HEK293 (cell line): ENCODE results near the gene ITGB2.

Experiments
- CTCF ChIA-PET: fragments of 350-600 bp; formaldehyde crosslinking; extraction: SDS; loops from one replicate; lab custom pipeline; 2021; ENCODE audit warnings: antibody characterized with exemption; lab: Yijun Ruan, JAX
- POLR2A ChIA-PET: fragments of 300-600 bp; formaldehyde crosslinking; extraction: SDS; loops from one replicate; lab custom pipeline; 2020; ENCODE audit warnings: antibody characterized with exemption, inconsistent platforms; lab: Yijun Ruan, JAX
- H3K27ac ChIP-seq: fragments of 200-500 bp; sonication (Bioruptor generic); 2 replicates; pipeline ENCODE4 v1.5.1; 2014; ENCODE audit warnings: low read depth, low read length, control low read depth, inconsistent platforms; ENCODE audit errors: extremely low read depth
- H3K36me3 ChIP-seq, 2 experiments: fragments of 200-500 bp in 1 of 2; sonication (Bioruptor generic) in 1 of 2; 1 replicate in 1 of 2; 2 replicates in 1 of 2; pipeline ENCODE4 v1.5.1; 2014 to 2017; ENCODE audit warnings: inconsistent platforms in 2 of 2, low read length in 2 of 2; ENCODE audit not compliant: control insufficient read depth in 2 of 2, insufficient read depth in 1 of 2
- H3K4me1 ChIP-seq: fragments of 200-500 bp; sonication (Bioruptor generic); 2 replicates; pipeline ENCODE4 v1.5.1; 2014; ENCODE audit warnings: mild to moderate bottlenecking, low read length, inconsistent platforms; ENCODE audit not compliant: control insufficient read depth, insufficient read depth
- H3K4me3 ChIP-seq: 2 replicates; pipeline ENCODE4 v1.5.1; 2011; ENCODE audit warnings: low read depth, mild to moderate bottlenecking, control low read depth, low read length, moderate library complexity
- H3K9me3 ChIP-seq: fragments of 200-500 bp; sonication (Bioruptor generic); 2 replicates; pipeline ENCODE4 v1.5.1; 2014; ENCODE audit warnings: low read depth, low read length, inconsistent platforms; ENCODE audit not compliant: control insufficient read depth, insufficient read depth
- KLF1 ChIP-seq: fragments of 450-650 bp; formaldehyde crosslinking; IDR thresholded peaks from 2 replicates; pipeline ENCODE4 v1.5.1; 2016; ENCODE audit warnings: missing biosample characterization, missing genetic modification characterization
- KLF10 ChIP-seq: fragments of 450-650 bp; IDR thresholded peaks from 2 replicates; pipeline ENCODE4 v1.5.1; 2018; ENCODE audit warnings: missing biosample characterization, mild to moderate bottlenecking, missing genetic modification characterization
- KLF8 ChIP-seq: fragments of 450-650 bp; formaldehyde crosslinking; IDR thresholded peaks from 2 replicates; pipeline ENCODE4 v1.5.1; 2016; ENCODE audit warnings: missing biosample characterization, missing genetic modification characterization
- KLF9 ChIP-seq: fragments of 450-650 bp; formaldehyde crosslinking; IDR thresholded peaks from 2 replicates; pipeline ENCODE4 v1.5.1; 2016; ENCODE audit warnings: missing biosample characterization, missing genetic modification characterization, low read depth
- ZBTB1 ChIP-seq: fragments of 450-650 bp; formaldehyde crosslinking; IDR thresholded peaks from 2 replicates; pipeline ENCODE4 v1.5.1; 2016; ENCODE audit warnings: missing biosample characterization, missing genetic modification characterization
- ZFHX2 ChIP-seq: fragments of 450-650 bp; formaldehyde crosslinking; conservative IDR thresholded peaks from 2 replicates; pipeline ENCODE4 v1.5.1; 2016; ENCODE audit warnings: missing biosample characterization, missing genetic modification characterization
- ZIC2 ChIP-seq: fragments of 450-650 bp; formaldehyde crosslinking; IDR thresholded peaks from 2 replicates; pipeline ENCODE4 v1.5.1; 2016; ENCODE audit warnings: missing biosample characterization, missing genetic modification characterization
- ZNF114 ChIP-seq: fragments of 450-650 bp; formaldehyde crosslinking; IDR thresholded peaks from 2 replicates; pipeline ENCODE4 v1.5.0; 2017; ENCODE audit warnings: missing biosample characterization, missing genetic modification characterization
- ZNF157 ChIP-seq: fragments of 450-650 bp; formaldehyde crosslinking; IDR thresholded peaks from 2 replicates; pipeline ENCODE4 v1.5.1; 2016; ENCODE audit warnings: missing biosample characterization, missing genetic modification characterization
- ZNF175 ChIP-seq: fragments of 450-650 bp; formaldehyde crosslinking; IDR thresholded peaks from 2 replicates; pipeline ENCODE4 v1.5.1; 2016; ENCODE audit warnings: missing biosample characterization, missing genetic modification characterization
- ZNF585B ChIP-seq: fragments of 450-650 bp; formaldehyde crosslinking; IDR thresholded peaks from 2 replicates; pipeline ENCODE4 v1.5.1; 2016; ENCODE audit warnings: missing biosample characterization, missing genetic modification characterization
- ZNF596 ChIP-seq: fragments of 450-650 bp; IDR thresholded peaks from 2 replicates; pipeline ENCODE4 v1.5.0; 2018; ENCODE audit warnings: missing biosample characterization, mild to moderate bottlenecking, missing genetic modification characterization, moderate library complexity
- ZNF664 ChIP-seq: fragments of 450-650 bp; formaldehyde crosslinking; IDR thresholded peaks from 2 replicates; pipeline ENCODE4 v1.5.1; 2016; ENCODE audit warnings: missing biosample characterization, missing genetic modification characterization
- ZNF677 ChIP-seq: fragments of 450-650 bp; IDR thresholded peaks from 2 replicates; pipeline ENCODE4 v1.5.0; 2018; ENCODE audit warnings: missing biosample characterization, mild to moderate bottlenecking, missing genetic modification characterization, moderate library complexity
- TF ChIP-seq, protein P1 (sequence below): fragments of 450-650 bp; formaldehyde crosslinking; IDR thresholded peaks from 2 replicates; pipeline ENCODE4 v1.5.1; 2016; ENCODE audit warnings: missing biosample characterization, missing genetic modification characterization
- TF ChIP-seq, protein P2 (sequence below): fragments of 450-650 bp; formaldehyde crosslinking; IDR thresholded peaks from 2 replicates; pipeline ENCODE4 v1.5.1; 2017; ENCODE audit warnings: missing biosample characterization, missing genetic modification characterization
- TF ChIP-seq, protein P3 (sequence below): fragments of 450-650 bp; formaldehyde crosslinking; IDR thresholded peaks from 2 replicates; pipeline ENCODE4 v1.5.1; 2016; ENCODE audit warnings: missing biosample characterization, missing genetic modification characterization
- TF ChIP-seq, protein P4 (sequence below): fragments of 450-650 bp; formaldehyde crosslinking; IDR thresholded peaks from 2 replicates; pipeline ENCODE4 v1.5.1; 2016; ENCODE audit warnings: missing biosample characterization, missing genetic modification characterization, low read depth
- TF ChIP-seq, protein P5 (sequence below): fragments of 450-650 bp; formaldehyde crosslinking; IDR thresholded peaks from 2 replicates; pipeline ENCODE4 v1.5.1; 2016; ENCODE audit warnings: missing biosample characterization, missing genetic modification characterization
- TF ChIP-seq, protein P6 (sequence below): fragments of 450-650 bp; formaldehyde crosslinking; IDR thresholded peaks from 2 replicates; pipeline ENCODE4 v1.5.1; 2016; ENCODE audit warnings: missing biosample characterization, missing genetic modification characterization

Gene ITGB2

DNA sequence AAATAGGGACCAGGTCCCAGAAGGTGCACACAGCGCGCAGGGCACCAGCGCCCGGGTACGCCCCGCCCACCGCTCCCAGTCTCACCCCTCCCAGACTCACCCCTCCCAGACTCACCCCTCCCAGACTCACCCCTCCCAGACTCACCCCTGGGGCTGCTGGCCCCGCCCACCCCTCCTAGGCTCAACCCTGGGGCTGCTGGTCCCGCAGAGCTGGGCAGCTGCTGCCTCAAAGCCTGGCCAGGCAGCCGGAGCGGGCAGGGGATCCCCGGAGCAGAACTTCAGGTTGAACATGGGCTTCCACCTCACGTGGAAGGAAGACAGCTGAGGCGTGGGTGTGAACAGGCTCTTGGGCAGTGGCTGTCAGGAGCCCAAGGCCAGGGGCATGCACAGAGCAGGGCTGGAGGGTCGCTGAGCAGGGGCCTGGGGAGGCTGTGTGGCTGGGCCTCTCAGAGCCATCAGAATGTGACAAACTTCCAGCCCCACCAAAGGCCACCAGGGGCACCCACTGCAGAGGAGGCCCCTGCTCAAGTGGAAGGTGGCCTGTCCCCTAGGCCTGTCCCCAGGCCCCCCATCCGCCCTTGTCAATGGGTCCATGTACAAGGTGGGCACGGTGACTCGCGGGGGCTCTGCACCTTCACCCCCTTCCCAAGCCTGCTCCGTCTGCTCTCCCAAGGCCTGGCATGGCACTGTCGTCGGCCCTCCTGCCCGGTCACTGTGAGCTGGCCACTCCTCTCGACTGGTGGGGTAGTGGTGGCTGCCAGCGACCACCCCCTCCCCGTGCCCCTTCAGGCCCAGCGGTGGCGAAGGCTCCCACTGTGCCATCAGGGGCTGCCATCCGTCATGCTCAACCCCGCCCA is 82.4 kb downstream of the ITGB2 start:
- ChIA-PET CTCF (no interaction called here), POLR2A (interaction anchor here (0.7 kb wide), 1 partner anchor 32 kb away, joined by 3 read pairs; no protein-coding TSS in a partner anchor)
- TF ChIP-seq KLF10 (tag by site-specific recombination) (no peak), KLF1 (tag by site-specific recombination) (peak; percentile 91), KLF9 (tag by site-specific recombination) (no peak), KLF8 (tag by site-specific recombination) (0 out of 2 replicates have a peak, but pooled peaks have one; percentile 24)
- TF ChIP-seq, protein P1, sequence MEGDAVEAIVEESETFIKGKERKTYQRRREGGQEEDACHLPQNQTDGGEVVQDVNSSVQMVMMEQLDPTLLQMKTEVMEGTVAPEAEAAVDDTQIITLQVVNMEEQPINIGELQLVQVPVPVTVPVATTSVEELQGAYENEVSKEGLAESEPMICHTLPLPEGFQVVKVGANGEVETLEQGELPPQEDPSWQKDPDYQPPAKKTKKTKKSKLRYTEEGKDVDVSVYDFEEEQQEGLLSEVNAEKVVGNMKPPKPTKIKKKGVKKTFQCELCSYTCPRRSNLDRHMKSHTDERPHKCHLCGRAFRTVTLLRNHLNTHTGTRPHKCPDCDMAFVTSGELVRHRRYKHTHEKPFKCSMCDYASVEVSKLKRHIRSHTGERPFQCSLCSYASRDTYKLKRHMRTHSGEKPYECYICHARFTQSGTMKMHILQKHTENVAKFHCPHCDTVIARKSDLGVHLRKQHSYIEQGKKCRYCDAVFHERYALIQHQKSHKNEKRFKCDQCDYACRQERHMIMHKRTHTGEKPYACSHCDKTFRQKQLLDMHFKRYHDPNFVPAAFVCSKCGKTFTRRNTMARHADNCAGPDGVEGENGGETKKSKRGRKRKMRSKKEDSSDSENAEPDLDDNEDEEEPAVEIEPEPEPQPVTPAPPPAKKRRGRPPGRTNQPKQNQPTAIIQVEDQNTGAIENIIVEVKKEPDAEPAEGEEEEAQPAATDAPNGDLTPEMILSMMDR (tag by site-specific recombination): peak; percentile 23; the same call in 1 of the 2 replicates
- H3K4me3 ChIP-seq: no peak overlapping the region
- H3K27ac ChIP-seq: no peak overlapping the region
- no peaks in the 10 kb centered on the region for H3K9me3 ChIP-seq
- H3K4me1 ChIP-seq: no peaks in the 10 kb centered on the region
- no peaks in the 10 kb centered on the region for H3K36me3 ChIP-seq

DNA sequence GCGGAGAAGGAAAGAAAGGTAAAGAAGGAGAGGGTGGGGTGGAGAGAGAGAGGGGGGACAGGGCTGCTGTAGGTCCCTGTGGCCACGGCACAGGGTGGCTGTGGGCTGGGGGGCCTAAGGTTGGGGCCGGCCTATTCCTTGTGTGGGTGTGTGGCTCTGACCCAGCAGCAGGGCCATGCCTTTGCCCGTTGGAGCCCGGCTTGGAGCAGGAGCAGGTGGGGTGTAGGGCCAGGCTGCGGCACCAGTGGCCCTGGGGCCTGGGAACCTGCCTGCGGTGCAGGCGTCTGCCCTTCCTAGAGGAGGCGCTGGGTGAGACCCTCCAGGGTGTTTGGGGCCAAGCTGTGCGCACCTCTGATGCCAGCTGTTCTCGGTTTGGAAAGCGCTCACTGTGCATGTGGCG is 83.2 kb downstream of the ITGB2 start:
- Histone ChIP-seq H3K27ac (no peak overlapping the region), H3K4me3 (no peak overlapping the region)
- POLR2A ChIA-PET: interaction anchor here (0.5 to 0.7 kb wide), 2 partner anchors 32 to 55 kb away, joined by 3 to 5 read pairs; no protein-coding TSS in a partner anchor

DNA sequence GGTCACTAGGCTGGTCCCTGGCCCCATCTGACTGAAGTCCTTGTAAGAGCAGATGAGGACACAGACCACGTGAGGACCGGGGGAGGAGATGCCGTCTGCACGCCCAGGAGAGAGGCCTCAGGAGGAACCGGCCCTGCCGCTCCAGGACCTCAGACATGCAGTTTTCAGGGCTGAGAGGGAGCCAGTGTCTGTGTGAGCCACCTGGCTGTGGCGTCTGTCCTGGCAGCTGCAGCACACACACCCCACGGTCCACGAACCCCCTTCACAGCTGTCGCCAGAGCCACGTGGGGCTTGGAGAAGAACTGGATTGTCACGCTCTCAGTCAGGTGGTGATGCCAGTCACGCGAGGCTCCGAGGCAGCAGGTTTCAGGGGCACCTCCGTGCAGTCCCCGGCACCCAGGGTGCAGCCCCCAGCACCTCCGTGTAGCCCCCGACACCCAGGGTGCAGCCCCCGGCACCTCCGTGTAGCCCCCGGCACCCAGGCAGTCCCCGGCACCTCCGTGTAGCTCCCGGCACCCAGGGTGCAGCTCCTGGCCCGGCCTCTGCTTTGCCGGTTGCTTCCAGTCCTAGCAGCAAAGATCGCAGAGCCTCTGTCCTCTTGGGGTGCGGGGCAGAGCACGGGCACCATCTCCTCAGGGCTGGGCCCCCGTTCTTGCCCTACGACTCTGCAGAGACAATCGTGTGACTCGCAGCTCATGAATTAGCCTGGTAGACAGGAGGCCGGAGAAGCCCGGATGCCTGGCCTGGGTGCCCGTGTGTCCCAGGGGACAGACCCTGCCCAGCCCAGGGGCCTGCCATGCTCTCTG is 83.8 kb downstream of the ITGB2 start:
- H3K4me1 ChIP-seq: no peaks in the 10 kb centered on the region
- POLR2A ChIA-PET: interaction anchor here (0.5 to 0.7 kb wide), 2 partner anchors 33 to 56 kb away, joined by 3 to 5 read pairs; no protein-coding TSS in a partner anchor
- H3K27ac ChIP-seq: no peak overlapping the region
- H3K9me3 ChIP-seq: no peaks in the 10 kb centered on the region
- CTCF ChIA-PET: no interaction called here
- H3K4me3 ChIP-seq: no peak overlapping the region
- H3K36me3 ChIP-seq: no peaks in the 10 kb centered on the region
- TF ChIP-seq ZNF175 (tag by site-specific recombination) (no peak), ZNF664 (no peak), ZBTB1 (tag by site-specific recombination) (no peak), ZNF157 (no peak), ZNF596 (no peak), ZNF677 (no peak), ZFHX2 (tag by site-specific recombination) (peak; percentile 23; the same call in 1 of the 2 replicates), ZNF114 (tag by site-specific recombination) (no peak), KLF1 (tag by site-specific recombination) (peak; percentile 74), ZNF585B (tag by site-specific recombination) (no peak)
- TF ChIP-seq, protein P2, sequence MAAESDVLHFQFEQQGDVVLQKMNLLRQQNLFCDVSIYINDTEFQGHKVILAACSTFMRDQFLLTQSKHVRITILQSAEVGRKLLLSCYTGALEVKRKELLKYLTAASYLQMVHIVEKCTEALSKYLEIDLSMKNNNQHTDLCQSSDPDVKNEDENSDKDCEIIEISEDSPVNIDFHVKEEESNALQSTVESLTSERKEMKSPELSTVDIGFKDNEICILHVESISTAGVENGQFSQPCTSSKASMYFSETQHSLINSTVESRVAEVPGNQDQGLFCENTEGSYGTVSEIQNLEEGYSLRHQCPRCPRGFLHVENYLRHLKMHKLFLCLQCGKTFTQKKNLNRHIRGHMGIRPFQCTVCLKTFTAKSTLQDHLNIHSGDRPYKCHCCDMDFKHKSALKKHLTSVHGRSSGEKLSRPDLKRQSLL (tag by site-specific recombination): no peak
- TF ChIP-seq, protein P3, sequence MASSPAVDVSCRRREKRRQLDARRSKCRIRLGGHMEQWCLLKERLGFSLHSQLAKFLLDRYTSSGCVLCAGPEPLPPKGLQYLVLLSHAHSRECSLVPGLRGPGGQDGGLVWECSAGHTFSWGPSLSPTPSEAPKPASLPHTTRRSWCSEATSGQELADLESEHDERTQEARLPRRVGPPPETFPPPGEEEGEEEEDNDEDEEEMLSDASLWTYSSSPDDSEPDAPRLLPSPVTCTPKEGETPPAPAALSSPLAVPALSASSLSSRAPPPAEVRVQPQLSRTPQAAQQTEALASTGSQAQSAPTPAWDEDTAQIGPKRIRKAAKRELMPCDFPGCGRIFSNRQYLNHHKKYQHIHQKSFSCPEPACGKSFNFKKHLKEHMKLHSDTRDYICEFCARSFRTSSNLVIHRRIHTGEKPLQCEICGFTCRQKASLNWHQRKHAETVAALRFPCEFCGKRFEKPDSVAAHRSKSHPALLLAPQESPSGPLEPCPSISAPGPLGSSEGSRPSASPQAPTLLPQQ (tag by site-specific recombination): peak; percentile 32; the same call in 1 of the 2 replicates
- TF ChIP-seq, protein P4, sequence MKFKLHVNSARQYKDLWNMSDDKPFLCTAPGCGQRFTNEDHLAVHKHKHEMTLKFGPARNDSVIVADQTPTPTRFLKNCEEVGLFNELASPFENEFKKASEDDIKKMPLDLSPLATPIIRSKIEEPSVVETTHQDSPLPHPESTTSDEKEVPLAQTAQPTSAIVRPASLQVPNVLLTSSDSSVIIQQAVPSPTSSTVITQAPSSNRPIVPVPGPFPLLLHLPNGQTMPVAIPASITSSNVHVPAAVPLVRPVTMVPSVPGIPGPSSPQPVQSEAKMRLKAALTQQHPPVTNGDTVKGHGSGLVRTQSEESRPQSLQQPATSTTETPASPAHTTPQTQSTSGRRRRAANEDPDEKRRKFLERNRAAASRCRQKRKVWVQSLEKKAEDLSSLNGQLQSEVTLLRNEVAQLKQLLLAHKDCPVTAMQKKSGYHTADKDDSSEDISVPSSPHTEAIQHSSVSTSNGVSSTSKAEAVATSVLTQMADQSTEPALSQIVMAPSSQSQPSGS (tag by site-specific recombination): no peak
- TF ChIP-seq, protein P5, sequence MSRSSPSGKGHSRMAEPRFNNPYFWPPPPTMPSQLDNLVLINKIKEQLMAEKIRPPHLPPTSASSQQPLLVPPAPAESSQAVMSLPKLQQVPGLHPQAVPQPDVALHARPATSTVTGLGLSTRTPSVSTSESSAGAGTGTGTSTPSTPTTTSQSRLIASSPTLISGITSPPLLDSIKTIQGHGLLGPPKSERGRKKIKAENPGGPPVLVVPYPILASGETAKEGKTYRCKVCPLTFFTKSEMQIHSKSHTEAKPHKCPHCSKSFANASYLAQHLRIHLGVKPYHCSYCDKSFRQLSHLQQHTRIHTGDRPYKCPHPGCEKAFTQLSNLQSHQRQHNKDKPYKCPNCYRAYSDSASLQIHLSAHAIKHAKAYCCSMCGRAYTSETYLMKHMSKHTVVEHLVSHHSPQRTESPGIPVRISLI: no peak
- TF ChIP-seq, protein P6, sequence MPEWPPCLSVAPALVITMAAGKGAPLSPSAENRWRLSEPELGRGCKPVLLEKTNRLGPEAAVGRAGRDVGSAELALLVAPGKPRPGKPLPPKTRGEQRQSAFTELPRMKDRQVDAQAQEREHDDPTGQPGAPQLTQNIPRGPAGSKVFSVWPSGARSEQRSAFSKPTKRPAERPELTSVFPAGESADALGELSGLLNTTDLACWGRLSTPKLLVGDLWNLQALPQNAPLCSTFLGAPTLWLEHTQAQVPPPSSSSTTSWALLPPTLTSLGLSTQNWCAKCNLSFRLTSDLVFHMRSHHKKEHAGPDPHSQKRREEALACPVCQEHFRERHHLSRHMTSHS (tag by site-specific recombination): no peak

More for the DNA sequence above, 83.2 kb downstream of the ITGB2 start:
- CTCF ChIA-PET: no interaction called here
- Histone ChIP-seq H3K36me3 (no peaks in the 10 kb centered on the region), H3K4me1 (no peaks in the 10 kb centered on the region), H3K9me3 (no peaks in the 10 kb centered on the region)
- 0 out of 2 replicates have a peak, but pooled peaks have one; percentile 32 for TF ChIP-seq ZIC2 (tag by site-specific recombination)
- no peak for TF ChIP-seq ZNF664
